ENCODE results near the gene DCBLD2.

Gene DCBLD2

GRCh38 chr3:98890965-98891910 lies 10.3 kb downstream of the DCBLD2 start:
- no peak overlapping the region for H3K27ac ChIP-seq
- no peak overlapping the region for H3K4me3 ChIP-seq
- no peaks in the 10 kb centered on the region for H3K9me3 ChIP-seq
- H3K27me3 ChIP-seq, result no peaks in the 10 kb centered on the region
- no peaks in the 10 kb centered on the region for H3K36me3 ChIP-seq
- no peak for DNase-seq
- TF ChIP-seq CTCF (IDR thresholded peaks at IDR 0.05), result no peak
- intact Hi-C loops (cut with DNase I; ENCODE audit: low total_unique reads), result no loop called here
- H3K4me1 ChIP-seq, result peaks cover 0 to 71% (median 20%) of the 10 kb centered on the region in 4 donors

GRCh38 chr3:98890181-98890835 lies 11.2 kb downstream of the DCBLD2 start:
- intact Hi-C loops (cut with DNase I; ENCODE audit: low total_unique reads), result no loop called here
- H3K4me3 ChIP-seq, result no peak overlapping the region
- H3K9me3 ChIP-seq, result no peaks in the 10 kb centered on the region
- H3K4me1 ChIP-seq, result peaks cover 0 to 81% (median 29%) of the 10 kb centered on the region in 4 donors
- no peaks in the 10 kb centered on the region for H3K27me3 ChIP-seq
- H3K27ac ChIP-seq, result no peak overlapping the region
- no peak for TF ChIP-seq CTCF (IDR thresholded peaks at IDR 0.05)
- no peaks in the 10 kb centered on the region for H3K36me3 ChIP-seq
- DNase-seq, result no peak

- intact Hi-C loops (cut with DNase I; ENCODE audit: low total_unique reads), result no loop called here
- H3K4me1 ChIP-seq, result peaks cover 0 to 85% (median 34%) of the 10 kb centered on the region in 4 donors
- no peak for TF ChIP-seq CTCF (IDR thresholded peaks at IDR 0.05)
- no peaks in the 10 kb centered on the region for H3K36me3 ChIP-seq
- no peak overlapping the region for H3K27ac ChIP-seq
- no peak for DNase-seq
- no peak overlapping the region for H3K4me3 ChIP-seq
- no peaks in the 10 kb centered on the region for H3K27me3 ChIP-seq
- H3K9me3 ChIP-seq, result no peaks in the 10 kb centered on the region
Observed at GRCh38 chr3:98887684-98888083, 13.8 kb downstream of the DCBLD2 start.

GRCh38 chr3:98886525-98886924 lies 15.0 kb downstream of the DCBLD2 start:
- no peak for DNase-seq

GRCh38 chr3:98885851-98886250 lies 15.6 kb downstream of the DCBLD2 start:
- Histone ChIP-seq H3K4me1 (peaks cover 0 to 66% (median 25%) of the 10 kb centered on the region in 4 donors), H3K9me3 (no peaks in the 10 kb centered on the region), H3K27me3 (no peaks in the 10 kb centered on the region), H3K27ac (peak overlapping the region in 1 of 2 donors; percentile 36), H3K36me3 (peaks cover 0 to 2% (median 2%) of the 10 kb centered on the region in 3 donors), H3K4me3 (no peak overlapping the region)
- no peak for TF ChIP-seq CTCF (IDR thresholded peaks at IDR 0.05)
- DNase-seq, result no peak
- intact Hi-C loops (cut with DNase I; ENCODE audit: low total_unique reads), result no loop called here

More at GRCh38 chr3:98886525-98886924, 15.0 kb downstream of the DCBLD2 start:
- no peaks in the 10 kb centered on the region for H3K36me3 ChIP-seq
- no peak overlapping the region for H3K4me3 ChIP-seq
- no peaks in the 10 kb centered on the region for H3K27me3 ChIP-seq
- peaks cover 0 to 73% (median 30%) of the 10 kb centered on the region in 4 donors for H3K4me1 ChIP-seq
- TF ChIP-seq CTCF (IDR thresholded peaks at IDR 0.05), result no peak
- intact Hi-C loops (cut with DNase I; ENCODE audit: low total_unique reads), result no loop called here
- H3K27ac ChIP-seq, result peak overlapping the region in 1 of 2 donors; percentile 36
- H3K9me3 ChIP-seq, result no peaks in the 10 kb centered on the region

All from tibial artery (tissue), 4 donors.